GM04503 (cell line): ENCODE data around the gene TNRC18.
"Not testable (repeated sequence)": the region's sequence is repeated elsewhere in the genome, so short reads cannot be mapped to it uniquely, and the experiment has no call there.

Experiments
- DNase-seq: peaks from one replicate; pipeline ENCODE4 v3.0.0-alpha.2; 2012; ENCODE audit warnings: low read depth

Gene TNRC18

GRCh38 chr7:5291301-5291700 lies 132.3 kb downstream of the TNRC18 start:
- no peak for DNase-seq

- DNase-seq: no peak
Observed at GRCh38 chr7:5289355-5289754, 134.3 kb downstream of the TNRC18 start.

- DNase-seq: not testable (repeated sequence)
Observed at GRCh38 chr7:5288560-5288959, 135.1 kb downstream of the TNRC18 start.

- no peak for DNase-seq
Observed at GRCh38 chr7:5287802-5288201, 135.8 kb downstream of the TNRC18 start.

GRCh38 chr7:5287373-5287772 lies 136.3 kb downstream of the TNRC18 start:
- DNase-seq: not testable (repeated sequence)

- DNase-seq: no peak
Observed at GRCh38 chr7:5286933-5287332, 136.7 kb downstream of the TNRC18 start.

- DNase-seq: no peak
Observed at GRCh38 chr7:5284304-5285281, 139.0 kb downstream of the TNRC18 start.

GRCh38 chr7:5283421-5284303 lies 140.0 kb downstream of the TNRC18 start:
- no peak for DNase-seq

- no peak for DNase-seq
Observed at GRCh38 chr7:5282543-5283316, 140.9 kb downstream of the TNRC18 start, which contains the start of gene SLC29A4. Gene SLC29A4, plus strand, starts transcription at chr7:5282943. Its CDS starts 4,874 bp downstream, at chr7:5287817.

GRCh38 chr7:5281598-5282500 lies 141.8 kb downstream of the TNRC18 start:
- DNase-seq: not testable (repeated sequence)

GRCh38 chr7:5279734-5280133 lies 143.9 kb downstream of the TNRC18 start:
- no peak for DNase-seq

GRCh38 chr7:5278766-5279165 lies 144.9 kb downstream of the TNRC18 start:
- DNase-seq: no peak

- no peak for DNase-seq
Observed at GRCh38 chr7:5276611-5277010, 147.0 kb downstream of the TNRC18 start.

- not testable (repeated sequence) for DNase-seq
Observed at GRCh38 chr7:5276123-5276522, 147.5 kb downstream of the TNRC18 start.

GRCh38 chr7:5275510-5275909 lies 148.1 kb downstream of the TNRC18 start:
- DNase-seq: not testable (repeated sequence)

- DNase-seq: not testable (repeated sequence)
Observed at GRCh38 chr7:5274985-5275431, 148.6 kb downstream of the TNRC18 start.

- no peak for DNase-seq
Observed at GRCh38 chr7:5274441-5274840, 149.2 kb downstream of the TNRC18 start.

- DNase-seq: not testable (repeated sequence)
Observed at GRCh38 chr7:5273831-5274405, 149.7 kb downstream of the TNRC18 start.

GRCh38 chr7:5270788-5271187 lies 152.8 kb downstream of the TNRC18 start:
- no peak for DNase-seq

GRCh38 chr7:5269992-5270657 lies 153.5 kb downstream of the TNRC18 start:
- not testable (repeated sequence) for DNase-seq
